GM18511 (cell line): Measurements from ENCODE around the gene DOCK11.
"Not testable (repeated sequence)": the region's sequence is repeated elsewhere in the genome, so short reads cannot be mapped to it uniquely, and the experiment has no call there.

Experiments used
- ATAC-seq: cut with Tn5 transposase; IDR thresholded peaks from one replicate; pipeline ENCODE4 v1.9.1; 2021; ENCODE audit warnings: mild to moderate bottlenecking, moderate library complexity; ENCODE audit not compliant: unreplicated experiment

Gene DOCK11

DNA sequence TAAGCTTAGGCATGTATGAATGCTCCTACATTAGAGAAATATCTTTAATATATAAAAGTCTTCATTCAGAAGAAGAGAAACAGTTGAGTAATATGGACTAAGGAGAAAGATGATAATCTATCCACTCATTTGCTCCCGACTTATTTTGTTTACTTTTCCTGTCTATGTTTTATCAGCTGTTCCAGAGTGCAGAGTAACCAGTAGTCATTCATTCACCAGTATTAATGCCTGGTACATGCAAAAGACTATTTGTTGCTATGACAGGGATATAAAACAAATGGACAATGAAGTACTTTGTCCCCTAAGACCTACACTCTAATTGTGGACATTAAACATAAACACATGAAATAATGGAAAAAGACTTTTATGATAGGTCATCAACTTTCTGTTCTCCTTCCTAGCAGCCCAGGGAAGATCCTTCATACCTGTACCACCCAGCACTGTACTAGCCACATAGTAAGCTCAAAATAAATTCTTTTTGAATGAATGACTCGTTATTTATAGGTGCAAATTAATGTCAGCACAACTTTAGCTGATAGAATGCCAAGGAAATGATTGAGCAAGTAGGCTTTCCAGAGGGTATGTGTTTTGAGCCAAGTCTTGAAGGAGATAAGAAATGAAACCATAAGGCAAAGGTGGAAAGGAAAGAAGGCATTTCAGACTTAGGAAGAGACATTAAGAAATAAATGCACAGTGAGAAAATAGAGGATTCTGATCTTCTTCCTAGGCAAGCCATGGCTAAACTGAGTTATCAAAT is 186.8 kb downstream of the DOCK11 start:
- ATAC-seq = no peak

GRCh38 chrX:118685393-118685792 is 189.8 kb downstream of the DOCK11 start:
- ATAC-seq = no peak

DNA sequence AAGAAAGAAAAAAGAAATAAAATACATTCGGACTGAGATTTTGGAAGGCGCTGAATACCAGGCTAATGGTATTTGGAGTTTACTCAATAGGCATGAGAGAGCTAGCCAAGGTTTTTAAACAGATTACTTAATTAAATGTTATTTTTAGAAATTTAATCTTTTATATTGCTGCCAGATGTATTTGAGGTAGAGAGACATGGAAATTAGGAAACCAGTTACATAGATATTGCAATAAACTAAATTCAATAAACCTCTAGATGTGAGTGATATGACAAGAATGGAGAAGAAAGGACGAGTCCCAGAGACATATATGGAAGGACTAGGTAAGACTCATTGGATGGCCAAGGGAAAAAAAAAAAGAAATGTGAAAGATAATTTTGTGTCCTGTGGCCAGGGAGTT is 193.3 kb downstream of the DOCK11 start:
- no peak for ATAC-seq

GRCh38 chrX:118693843-118694242 is 198.2 kb downstream of the DOCK11 start:
- no peak for ATAC-seq

GRCh38 chrX:118694638-118695037 is 199.0 kb downstream of the DOCK11 start:
- no peak for ATAC-seq

GRCh38 chrX:118698516-118699170 is 203.0 kb downstream of the DOCK11 start:
- ATAC-seq = no peak

DNA sequence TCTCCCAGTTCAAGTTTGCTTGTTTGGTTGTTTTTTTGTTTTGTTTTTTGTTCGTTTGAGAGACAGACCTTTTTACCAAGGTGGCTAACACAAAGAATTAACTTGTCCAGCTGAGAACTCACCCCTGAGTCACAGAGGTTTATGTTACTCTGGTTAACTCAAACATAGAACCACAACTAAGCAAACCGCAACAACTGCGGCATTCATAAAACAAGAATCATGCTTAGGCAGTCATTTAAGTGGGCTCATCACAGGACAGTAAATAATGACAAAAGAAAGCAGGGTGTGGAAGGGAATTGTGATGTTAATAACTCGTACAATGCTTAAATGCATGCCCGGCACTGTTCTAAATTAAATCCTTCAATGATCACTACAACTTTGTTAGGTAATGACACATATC is 207.1 kb downstream of the DOCK11 start:
- ATAC-seq = no peak

DNA sequence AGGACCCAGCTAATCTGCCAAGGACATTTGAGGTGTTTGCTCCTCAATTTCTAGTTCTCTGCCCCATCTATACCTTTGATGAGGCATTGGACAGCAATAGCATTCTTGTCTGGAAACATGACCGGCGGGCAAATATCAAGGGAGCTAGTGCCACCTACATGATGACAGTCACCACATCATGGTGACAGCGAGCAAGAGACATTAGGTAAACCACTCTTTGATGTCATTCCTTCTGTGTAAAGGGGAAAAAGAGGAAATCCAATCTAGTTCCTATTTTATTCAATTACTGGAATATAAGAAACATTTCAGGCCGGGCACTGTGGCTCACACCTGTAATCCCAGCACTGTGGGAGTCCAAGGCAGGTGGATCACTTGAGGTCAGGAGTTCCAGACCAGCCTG is 211.1 kb downstream of the DOCK11 start:
- no peak for ATAC-seq

- ATAC-seq = no peak
Observed at GRCh38 chrX:118714521-118714920, 218.9 kb downstream of the DOCK11 start.

DNA sequence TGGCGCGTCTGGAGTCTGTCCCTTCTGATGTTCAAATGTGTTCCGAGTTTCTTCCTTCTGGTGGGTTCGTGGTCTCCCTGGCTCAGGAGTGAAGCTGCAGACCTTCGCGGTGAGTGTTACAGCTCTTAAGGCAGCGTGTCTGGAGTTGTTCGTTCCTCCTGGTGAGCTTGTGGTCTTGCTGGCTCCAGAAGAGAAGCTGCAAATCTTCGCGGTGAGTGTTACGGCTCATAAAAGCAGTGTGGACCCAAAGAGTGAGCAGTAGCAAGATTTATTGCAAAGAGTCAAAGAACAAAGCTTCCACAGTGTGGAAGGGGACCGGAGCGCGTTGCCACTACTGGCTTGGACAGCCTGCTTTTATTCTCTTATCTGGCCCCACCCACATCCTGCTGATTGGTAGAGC is 220.3 kb downstream of the DOCK11 start:
- not testable (repeated sequence) for ATAC-seq

- not testable (repeated sequence) for ATAC-seq
Observed at GRCh38 chrX:118716833-118717232, 221.2 kb downstream of the DOCK11 start.

DNA sequence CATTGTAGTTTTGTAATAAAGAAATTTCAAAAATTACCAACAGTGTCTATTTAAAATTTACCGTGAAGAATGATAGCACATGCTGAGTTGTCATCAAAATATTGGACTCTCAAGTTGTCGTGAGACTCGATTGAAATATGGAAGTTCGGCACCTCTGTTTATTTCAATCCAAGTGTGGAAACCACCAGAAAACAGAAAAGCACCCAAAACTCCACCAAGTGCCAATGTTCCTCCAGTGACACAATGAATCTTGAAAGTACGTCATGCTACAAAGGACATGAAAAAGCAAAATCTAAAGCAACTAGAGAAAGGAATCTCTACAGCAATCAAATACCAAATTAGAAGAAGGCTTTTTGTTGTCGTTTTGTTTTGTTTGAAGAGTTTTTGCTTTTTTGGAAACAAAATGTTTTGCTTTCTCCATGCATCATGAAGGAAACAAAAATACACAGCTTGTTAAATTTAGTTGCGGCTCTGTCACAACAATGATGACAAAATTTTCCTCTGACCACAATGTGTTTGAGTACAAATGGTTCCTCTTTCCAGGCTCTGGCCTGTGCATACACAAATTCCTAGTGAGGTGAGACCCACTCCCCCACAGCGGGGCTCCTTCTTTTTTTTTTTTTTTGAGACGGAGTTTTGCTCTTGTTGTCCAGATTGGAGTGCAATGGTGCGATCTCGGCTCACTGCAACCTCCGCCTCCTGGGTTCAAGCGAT is 222.2 kb downstream of the DOCK11 start:
- no peak for ATAC-seq

- no peak for ATAC-seq
Observed at GRCh38 chrX:118718737-118719136, 223.1 kb downstream of the DOCK11 start.

GRCh38 chrX:118720058-118720707 is 224.6 kb downstream of the DOCK11 start:
- no peak for ATAC-seq

DNA sequence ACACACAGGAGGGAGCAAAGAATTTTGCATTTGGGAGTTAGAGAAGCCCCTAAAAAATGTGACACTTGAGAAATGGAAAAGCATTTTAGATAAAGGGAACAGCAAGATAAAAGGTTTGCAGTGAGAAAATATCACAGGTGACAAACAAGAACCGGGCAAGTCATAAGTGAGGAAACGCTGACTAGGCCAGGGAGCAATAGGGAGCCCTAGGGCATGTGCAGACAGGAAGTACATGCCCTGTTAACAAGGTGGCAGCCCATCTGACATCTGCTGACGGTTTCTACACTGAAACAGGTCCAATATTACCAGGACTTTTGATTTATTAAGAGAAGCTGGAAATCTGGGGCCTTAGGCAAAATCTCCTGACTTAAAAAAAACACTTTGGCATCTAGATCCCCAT is 227.8 kb downstream of the DOCK11 start:
- no peak for ATAC-seq

GRCh38 chrX:118724365-118724764 is 228.8 kb downstream of the DOCK11 start:
- ATAC-seq = peak; percentile 32

- ATAC-seq = no peak
Observed at GRCh38 chrX:118724775-118725174, 229.2 kb downstream of the DOCK11 start.

DNA sequence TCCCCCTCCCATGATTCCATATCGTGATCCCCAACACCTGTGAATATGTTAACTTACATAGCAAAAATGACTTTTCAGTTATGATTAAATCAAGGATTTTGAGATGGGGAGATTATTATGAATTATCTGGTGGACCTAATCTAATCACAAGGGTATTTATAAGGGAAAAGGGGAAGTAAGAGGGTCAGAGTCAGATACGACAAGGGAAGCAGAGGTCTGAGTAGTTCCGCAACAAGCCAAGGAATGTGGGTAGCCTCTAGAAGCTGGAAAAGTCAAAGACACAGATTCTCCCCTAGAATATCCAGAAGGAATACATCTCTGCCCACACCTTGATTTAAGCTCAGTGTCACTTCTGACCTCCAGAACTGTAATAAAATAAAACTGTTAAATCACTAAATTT is 230.8 kb downstream of the DOCK11 start:
- no peak for ATAC-seq

DNA sequence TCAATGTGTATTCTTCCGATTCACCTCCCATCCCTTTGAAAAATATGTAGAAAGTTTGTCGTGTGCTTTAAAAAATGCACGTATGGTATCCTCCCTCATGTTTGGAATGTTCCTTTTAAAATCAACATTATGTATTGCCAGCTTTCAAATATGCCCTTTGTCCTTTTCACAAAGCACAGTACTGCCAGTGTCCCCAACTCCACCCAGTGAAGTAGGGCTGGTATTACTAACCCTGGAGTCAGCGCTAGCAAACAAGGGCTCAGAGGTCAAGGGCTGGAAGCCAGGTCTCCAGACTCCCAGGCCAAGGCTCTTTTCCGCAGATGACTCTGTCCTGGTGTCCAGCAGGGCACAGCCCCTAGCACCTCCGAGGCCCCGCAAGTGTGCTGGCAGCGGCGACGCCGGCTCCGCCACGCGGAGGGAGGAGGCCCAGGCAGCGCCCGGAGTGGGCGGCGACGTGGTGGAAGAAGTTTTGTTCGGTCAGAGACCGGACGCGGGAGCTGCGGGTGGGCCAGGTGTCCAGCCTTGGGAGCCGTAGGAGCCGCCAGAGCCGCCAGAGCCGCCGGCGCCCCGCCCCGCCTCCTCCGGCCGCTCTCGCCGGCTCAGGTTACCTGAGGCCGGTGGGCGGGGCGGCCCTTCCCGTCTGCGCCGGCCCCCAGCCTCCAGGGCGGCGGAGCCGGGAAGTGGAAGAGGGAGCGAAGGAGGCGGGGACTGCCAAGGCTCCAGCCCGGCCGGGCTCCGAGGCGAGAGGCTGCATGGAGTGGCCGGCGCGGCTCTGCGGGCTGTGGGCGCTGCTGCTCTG is 231.5 kb downstream of the DOCK11 start, which contains the start of gene IL13RA1:
IL13RA1 (plus strand) TSS at position 720 of the 799 bp plus-strand sequence; CDS start at position 753, 33 bp downstream.
- peak; percentile 51 for ATAC-seq

DNA sequence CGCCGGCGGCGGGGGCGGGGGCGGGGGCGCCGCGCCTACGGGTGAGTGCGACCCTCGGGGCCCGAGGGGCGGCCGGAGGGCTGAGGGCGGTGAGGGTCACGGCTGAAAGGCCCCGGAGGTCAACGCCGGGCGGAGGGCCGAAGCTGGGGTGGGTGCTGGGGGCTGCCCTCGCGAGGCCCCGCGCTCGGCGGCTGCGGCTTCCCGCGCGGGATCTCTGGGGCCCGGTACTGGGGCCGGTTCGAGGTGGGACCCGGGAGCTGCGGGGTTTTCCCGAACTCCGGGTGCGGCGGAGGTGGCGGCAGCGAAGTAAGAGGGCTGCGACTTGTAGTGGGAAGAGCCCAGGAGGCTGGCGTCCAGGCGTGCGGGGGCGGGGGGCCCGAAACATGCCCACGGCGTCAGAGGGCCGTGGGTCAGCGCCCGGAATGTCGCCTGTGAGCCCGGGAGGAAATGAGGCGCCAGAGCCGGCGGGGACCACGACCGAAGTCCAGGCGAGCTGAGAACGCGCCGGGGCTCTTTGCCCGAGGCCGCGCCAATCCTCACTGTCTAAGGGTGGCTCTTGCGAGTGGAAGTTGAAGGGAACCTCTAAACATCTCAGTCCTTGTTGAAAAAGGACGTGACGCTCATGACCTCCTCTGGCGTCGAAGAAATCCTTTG is 232.2 kb downstream of the DOCK11 start:
- peak; percentile 6 for ATAC-seq
